ENCODE data around the gene CENPA. TPM values are rescaled to one million over a fixed set of nuclear protein-coding genes. Genes with fewer than 3 reads are reported as not detected.
"Not testable (repeated sequence)": the region's sequence is repeated elsewhere in the genome, so short reads cannot be mapped to it uniquely, and the experiment has no call there.

The CENPA gene
- 0.33 TPM for total RNA-seq

DNA sequence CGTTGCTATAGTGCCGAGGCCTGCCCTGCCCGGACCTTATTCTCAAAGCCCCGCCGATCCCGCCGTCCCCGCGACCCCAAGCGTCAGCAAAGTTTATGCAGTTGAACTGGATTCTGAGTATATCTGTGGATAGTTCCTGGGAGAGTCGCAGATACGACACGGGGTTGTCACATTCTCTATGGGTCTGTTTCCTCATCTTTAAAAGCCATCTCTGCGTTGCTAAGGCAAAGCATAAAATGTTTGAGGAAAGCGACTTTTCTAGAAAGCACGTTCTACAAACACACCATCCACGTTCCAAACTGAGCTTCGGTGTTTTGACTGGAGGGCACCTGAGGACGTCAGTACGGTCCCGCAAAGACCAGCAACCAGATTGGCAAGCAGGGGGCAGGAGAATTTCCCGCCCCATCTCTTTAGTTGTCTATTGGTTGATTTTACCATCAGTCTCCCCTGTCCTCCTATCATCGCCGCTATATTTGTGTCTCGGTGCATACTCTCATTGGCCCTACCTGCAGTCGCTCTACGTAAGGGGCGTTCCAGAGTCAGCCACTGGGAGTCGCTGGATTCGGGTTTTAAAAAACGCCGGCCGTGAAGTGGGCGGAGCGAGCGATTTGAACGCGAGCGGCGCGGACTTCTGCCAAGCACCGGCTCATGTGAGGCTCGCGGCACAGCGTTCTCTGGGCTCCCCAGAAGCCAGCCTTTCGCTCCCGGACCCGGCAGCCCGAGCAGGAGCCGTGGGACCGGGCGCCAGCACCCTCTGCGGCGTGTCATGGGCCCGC lies at the start of gene CENPA:
TSS of gene CENPA (plus strand) at position 626 of the 776 bp plus-strand sequence. CDS start at position 767, 141 bp downstream.
- ATAC-seq (peak; percentile 99), DNase-seq (ENCODE audit: low spot score) (peak; percentile 97)

DNA sequence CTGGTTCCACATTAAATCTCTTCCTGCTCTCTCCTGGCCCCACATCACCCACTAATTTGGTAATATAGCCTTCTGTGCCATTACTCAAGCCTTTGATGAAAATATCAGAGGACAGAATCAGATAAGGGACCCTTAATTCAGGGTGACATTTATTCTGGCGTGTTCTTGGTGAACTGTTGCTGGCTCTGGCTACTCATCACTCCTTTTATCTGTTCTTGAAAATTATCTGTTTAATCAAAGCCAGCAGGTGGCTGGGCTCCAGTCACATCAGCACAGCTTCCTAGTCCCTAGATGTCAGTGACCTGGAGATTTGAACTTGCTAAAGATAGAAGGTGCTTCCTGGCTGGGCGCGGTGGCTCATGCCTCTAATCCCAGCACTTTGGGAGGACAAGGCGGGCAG lies 48.6 kb upstream of the CENPA start:
- peak; percentile 33 for ATAC-seq
- no peak for DNase-seq (ENCODE audit: low spot score)

DNA sequence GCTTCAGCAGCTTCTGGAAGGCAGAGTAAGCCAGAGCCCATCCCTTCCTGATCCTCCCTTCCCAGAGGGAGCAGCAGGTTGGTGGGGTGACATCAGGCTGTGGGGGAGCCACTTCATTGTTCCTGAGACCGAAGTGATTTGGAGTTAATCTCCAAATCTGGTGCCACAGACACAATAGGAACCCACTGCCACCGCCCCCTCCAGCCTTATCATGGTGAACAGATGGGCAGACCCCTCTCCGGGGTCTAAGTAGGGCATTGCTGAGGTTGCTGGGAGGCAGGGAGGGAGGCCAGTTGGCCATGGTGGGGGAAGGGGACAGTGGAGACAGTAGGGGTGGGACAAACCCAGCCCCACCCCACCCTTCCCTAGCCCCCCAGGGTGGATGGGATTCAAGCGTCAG lies 47.4 kb upstream of the CENPA start:
- DNase-seq (ENCODE audit: low spot score) = no peak
- ATAC-seq = no peak

- no peak for DNase-seq (ENCODE audit: low spot score)
- no peak for ATAC-seq
Measured at GRCh38 chr2:26739514-26739913, 46.3 kb upstream of the CENPA start.

DNA sequence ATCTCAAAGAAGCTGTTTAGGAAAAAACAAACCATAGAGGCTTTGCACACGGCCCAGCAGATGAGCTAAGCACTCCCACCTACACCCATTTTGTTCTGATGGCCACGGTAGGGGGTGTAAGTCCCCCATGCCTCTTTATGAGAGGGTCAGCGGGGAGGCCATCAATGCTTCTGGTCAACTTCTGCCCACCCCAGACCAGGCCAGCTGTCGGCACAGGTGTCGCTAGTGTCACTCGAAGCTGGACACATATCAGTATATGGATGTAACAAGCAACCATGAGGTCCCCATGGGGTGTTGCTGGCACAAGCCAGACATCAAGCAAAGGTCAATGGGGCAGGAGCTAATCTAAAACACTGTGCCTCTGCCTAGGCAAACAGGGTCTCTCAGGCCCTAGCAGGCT lies 45.5 kb upstream of the CENPA start:
- DNase-seq (ENCODE audit: low spot score) = no peak
- no peak for ATAC-seq

- no peak for ATAC-seq
- no peak for DNase-seq (ENCODE audit: low spot score)
Measured at GRCh38 chr2:26740890-26741302, 45.0 kb upstream of the CENPA start.

- no peak for ATAC-seq
- DNase-seq (ENCODE audit: low spot score) = no peak
Measured at GRCh38 chr2:26742048-26742770, 43.6 kb upstream of the CENPA start.

- ATAC-seq = no peak
- DNase-seq (ENCODE audit: low spot score) = no peak
Measured at GRCh38 chr2:26743852-26744251, 42.0 kb upstream of the CENPA start.

GRCh38 chr2:26744953-26745352 lies 40.9 kb upstream of the CENPA start:
- DNase-seq (ENCODE audit: low spot score) (no peak), ATAC-seq (no peak)

DNA sequence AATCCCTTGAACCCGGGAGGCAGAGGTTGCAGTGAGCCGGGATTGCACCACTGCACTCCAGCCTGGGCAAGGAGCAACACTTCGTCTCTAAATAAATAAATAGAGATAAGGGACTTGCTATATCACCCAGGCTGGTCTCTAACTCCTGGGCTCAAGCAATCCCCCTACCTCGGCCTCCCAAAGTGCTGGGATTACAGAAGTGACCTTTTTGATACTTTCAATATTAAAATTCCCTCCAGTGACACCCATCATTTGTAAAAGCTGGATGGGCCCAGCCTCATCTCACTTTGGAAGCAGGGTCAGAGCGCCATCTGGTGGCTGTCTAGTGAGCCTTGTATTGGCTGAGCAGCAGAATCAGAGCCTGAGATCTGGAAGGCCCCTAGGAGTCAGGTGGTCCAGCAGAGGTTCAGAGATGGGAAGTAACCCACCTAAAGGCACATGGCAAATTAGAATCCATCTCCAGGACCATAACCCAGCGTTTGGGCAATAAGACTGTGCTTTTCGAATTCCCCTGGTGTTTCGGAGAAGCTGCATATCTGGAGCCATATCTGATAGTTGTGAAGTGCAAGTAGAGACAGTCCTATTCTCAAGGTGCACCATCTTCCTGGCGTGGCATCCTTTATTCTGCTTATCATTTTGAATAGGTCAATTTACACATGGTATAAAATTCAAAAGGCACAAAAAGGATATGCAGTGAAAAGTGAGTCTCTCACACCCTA lies 40.1 kb upstream of the CENPA start:
- peak; percentile 97 for ATAC-seq
- peak; percentile 83 for DNase-seq (ENCODE audit: low spot score)

DNA sequence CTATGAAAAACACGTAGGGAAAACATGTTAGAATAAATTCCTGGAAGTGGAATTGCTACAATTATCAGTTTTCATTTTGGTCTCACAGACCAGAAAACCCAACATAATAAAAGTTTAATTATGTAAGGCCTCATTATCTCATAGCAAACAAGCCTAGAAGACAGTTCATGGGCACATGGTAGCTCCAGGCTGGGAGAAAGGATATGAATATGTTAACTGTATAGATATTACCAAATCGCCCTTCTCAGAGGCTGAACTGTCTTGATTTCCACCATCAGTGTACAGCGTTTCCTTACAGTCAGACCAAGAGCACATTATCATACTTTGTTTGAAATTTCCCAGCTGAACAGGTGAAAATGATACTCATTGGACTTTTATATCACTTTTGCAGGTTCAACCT lies 38.9 kb upstream of the CENPA start:
- ATAC-seq = no peak
- DNase-seq (ENCODE audit: low spot score) = no peak

DNA sequence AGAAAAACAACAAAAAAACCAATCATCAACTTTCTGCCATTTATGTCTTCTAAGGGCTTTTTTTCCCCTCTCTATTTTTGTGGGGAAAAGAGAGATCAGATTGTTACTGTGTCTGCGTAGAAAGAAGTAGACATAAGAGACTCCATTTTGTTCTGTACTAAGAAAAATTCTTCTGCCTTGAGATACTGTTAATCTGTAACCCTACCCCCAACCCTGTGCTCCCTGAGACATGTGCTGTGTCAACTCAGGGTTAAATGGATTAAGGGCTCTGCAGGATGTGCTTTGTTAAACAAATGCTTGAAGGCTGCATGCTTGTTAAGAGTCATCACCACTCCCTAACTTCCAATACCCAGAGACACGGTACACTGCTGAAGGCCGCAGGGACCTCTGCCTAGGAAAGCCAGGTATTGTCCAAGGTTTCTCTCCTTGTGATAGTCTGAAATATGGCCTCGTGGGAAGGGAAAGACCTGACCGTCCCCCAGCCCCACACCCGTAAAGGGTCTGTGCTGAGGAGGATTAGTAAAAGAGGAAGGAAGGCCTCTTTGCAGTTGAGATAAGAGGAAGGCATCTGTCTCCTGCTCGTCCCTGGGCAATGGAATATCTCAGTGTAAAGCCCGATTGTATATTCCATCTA lies 36.0 kb upstream of the CENPA start:
- not testable (repeated sequence) for ATAC-seq

GRCh38 chr2:26750467-26750866 lies 35.4 kb upstream of the CENPA start:
- not testable (repeated sequence) for DNase-seq (ENCODE audit: low spot score); ATAC-seq

More for the DNA sequence above, 36.0 kb upstream of the CENPA start:
- DNase-seq (ENCODE audit: low spot score) = not testable (repeated sequence)

DNA sequence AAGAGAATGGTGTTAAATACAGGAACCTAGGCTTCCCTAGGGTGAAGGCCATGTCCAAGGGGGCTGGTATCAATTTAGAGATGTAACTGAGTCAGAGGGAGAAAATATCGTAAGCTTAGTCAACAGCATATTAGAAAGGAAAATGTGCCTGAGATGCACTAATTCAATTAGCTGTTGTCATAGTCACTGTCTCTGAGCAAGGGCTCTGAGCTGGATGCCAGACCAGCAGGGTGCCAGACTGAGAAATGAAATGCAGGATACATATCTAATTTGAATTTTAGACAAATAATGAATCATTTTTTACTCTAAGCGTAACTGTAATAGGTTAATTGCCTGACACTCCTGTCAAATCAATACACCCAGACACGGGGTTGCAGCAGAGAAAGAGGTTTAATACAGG lies 33.2 kb upstream of the CENPA start:
- DNase-seq (ENCODE audit: low spot score) (no peak), ATAC-seq (no peak)

GRCh38 chr2:26754539-26754938 lies 31.3 kb upstream of the CENPA start:
- no peak for ATAC-seq
- DNase-seq (ENCODE audit: low spot score) = no peak

- ATAC-seq = no peak
- DNase-seq (ENCODE audit: low spot score) = no peak
Measured at GRCh38 chr2:26754972-26755670, 30.7 kb upstream of the CENPA start.

- ATAC-seq = peak; percentile 31
Measured at GRCh38 chr2:26756337-26756736, 29.5 kb upstream of the CENPA start.

DNA sequence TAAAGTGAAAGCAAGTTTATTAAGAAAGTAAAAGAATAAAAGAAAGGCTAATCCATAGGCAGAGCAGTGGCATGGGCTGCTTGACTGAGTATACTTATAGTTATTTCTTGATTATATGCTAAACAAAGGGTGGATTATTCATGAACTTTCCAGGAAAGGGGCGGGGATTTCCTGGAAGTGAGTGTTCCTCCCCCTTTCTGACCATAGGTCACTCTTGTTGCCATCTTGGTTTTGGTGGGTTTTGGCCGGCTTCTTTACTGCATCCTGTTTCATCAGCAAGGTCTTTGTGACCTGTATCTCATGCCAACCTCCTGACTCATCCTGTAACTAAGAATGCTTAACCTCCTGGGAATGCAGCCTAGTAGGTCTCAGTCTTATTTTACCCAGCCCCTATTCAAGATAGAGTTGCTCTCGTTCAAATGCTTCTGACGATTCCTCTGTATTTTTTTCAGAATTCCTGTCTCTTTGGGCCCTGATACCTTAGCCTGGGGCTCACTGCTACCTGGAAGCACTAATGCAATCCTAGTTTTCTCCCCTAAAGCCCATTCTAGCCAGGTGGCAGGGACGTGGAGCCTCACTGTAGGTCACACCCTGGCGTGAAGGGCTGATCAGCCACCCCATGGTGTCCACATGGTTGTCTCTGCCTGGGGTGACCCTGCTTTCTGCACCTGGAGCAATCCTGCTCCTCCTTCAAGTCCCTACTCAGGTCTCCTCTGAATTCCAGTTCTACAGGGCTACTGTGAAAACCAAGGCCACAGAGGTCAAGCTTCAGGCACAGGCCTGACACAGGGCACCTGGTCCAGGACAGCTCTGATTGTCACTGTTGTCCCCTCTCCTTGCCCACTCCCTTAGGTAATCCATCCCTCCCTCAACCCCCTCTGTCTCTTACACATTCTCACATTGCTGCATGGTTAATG lies 27.7 kb upstream of the CENPA start:
- no peak for DNase-seq (ENCODE audit: low spot score)

More at GRCh38 chr2:26756337-26756736, 29.5 kb upstream of the CENPA start:
- DNase-seq (ENCODE audit: low spot score) = no peak

DNA sequence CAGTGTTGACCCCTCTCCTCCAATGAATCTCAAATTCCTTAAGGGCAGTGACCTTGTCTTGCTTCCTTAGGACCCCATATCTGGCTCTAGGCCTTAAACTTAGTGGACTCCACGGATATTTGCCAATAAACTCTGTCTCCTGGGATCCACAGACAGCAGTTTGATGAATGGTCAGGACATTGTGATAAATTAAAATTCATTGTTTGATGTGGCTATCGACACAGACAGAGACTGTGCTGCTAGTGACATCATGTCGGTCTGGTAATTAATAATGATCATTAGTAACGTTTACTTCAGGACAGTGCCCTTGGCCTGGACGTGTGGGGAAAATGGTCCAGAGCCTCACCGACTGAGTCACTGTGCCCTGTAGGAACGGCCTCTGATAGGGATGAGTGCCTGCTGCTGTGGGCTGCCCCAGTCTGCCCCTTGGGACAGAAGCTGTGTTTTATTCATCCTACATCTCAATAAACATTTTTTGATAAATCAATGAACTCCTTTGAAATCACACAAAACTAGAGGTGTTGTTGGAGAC lies 27.0 kb upstream of the CENPA start:
- DNase-seq (ENCODE audit: low spot score) (no peak), ATAC-seq (no peak)

More for the DNA sequence above, 27.7 kb upstream of the CENPA start:
- ATAC-seq = peak; percentile 16

Data from left lobe of liver (tissue), 2 donors.